Sigmoid colon (tissue), 4 donors: ENCODE data around the gene RER1.

Experiments used
- EP300 ChIP-seq, 4 donors: sonication (generic); formaldehyde crosslinking; IDR thresholded peaks; one replicate each; pipeline ENCODE4 v1.6.1; 2017; ENCODE audit warnings: antibody characterized with exemption in 4 of 4
- POLR2A ChIP-seq, 2 donors: fragments of 450-650 bp; IDR thresholded peaks; one replicate each; pipeline ENCODE4 v1.6.1; 2016; ENCODE audit warnings: antibody characterized with exemption in 2 of 2, mild to moderate bottlenecking in 2 of 2, moderate library complexity in 2 of 2
- POLR2AphosphoS5 ChIP-seq, 4 donors: sonication (generic); formaldehyde crosslinking; IDR thresholded peaks; one replicate each; pipeline ENCODE4 v1.6.1; 2017; ENCODE audit warnings: antibody characterized with exemption in 4 of 4
- TF ChIP-seq, protein P1 (sequence below), 4 experiments: fragments of 450-650 bp in 3 of 4; fragments of 200-600 bp in 1 of 4; IDR thresholded peaks; one replicate each; pipeline ENCODE4 v1.5.1; 2016 to 2019; ENCODE audit warnings: antibody characterized with exemption in 4 of 4, mild to moderate bottlenecking in 3 of 4, moderate library complexity in 2 of 4

DNA sequence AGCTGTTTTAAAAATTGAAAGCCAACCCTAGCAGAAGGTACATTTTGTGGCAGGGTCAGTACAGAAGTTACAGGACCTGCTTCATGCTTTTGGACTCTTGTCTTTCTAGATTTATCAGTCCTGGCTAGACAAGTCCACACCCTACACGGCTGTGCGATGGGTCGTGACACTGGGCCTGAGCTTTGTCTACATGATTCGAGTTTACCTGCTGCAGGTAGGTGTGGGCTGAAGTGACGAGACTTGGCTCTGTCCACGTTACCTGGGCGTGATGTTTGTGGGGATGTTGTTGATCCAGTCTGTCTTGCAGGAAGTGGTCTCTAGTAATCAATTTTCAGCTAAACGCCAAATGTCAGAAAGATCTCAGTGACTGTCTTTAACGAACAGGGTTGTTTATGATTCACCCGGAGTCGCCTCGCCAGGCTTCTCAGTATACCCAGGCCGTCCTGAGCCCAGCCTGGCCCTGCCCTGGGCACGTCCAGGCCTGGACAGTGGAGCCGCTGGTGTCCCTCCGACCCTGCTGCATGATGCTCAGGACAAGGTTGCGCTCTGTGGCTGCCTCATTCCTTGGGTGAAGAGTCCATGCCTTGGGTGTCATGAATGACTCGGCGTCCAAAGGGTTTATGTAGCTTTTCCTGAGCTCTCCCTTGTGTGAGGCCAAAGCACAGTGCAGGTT, 5.5 kb downstream of the RER1 start:
- TF ChIP-seq, protein P1, sequence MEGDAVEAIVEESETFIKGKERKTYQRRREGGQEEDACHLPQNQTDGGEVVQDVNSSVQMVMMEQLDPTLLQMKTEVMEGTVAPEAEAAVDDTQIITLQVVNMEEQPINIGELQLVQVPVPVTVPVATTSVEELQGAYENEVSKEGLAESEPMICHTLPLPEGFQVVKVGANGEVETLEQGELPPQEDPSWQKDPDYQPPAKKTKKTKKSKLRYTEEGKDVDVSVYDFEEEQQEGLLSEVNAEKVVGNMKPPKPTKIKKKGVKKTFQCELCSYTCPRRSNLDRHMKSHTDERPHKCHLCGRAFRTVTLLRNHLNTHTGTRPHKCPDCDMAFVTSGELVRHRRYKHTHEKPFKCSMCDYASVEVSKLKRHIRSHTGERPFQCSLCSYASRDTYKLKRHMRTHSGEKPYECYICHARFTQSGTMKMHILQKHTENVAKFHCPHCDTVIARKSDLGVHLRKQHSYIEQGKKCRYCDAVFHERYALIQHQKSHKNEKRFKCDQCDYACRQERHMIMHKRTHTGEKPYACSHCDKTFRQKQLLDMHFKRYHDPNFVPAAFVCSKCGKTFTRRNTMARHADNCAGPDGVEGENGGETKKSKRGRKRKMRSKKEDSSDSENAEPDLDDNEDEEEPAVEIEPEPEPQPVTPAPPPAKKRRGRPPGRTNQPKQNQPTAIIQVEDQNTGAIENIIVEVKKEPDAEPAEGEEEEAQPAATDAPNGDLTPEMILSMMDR (IDR thresholded peaks at IDR 0.05), result no peak
- no peak for TF ChIP-seq POLR2A (IDR thresholded peaks at IDR 0.05)
- TF ChIP-seq EP300 (IDR thresholded peaks at IDR 0.05), result no peak
- TF ChIP-seq POLR2AphosphoS5 (IDR thresholded peaks at IDR 0.05), result no peak
